Stomach smooth muscle (tissue), 2 donors: ENCODE measurements around the gene THSD7B.

Source experiments
- H3K27ac ChIP-seq: one replicate; pipeline ENCODE4 v1.7.0; 2013; ENCODE audit warnings: mild to moderate bottlenecking, low read length, inconsistent platforms
- H3K27me3 ChIP-seq, 2 donors: one replicate each; pipeline ENCODE4 v1.7.0; 2013; ENCODE audit warnings: low read length in 2 of 2; ENCODE audit not compliant: insufficient read depth in 2 of 2, control insufficient read depth in 1 of 2
- H3K36me3 ChIP-seq, 2 donors: one replicate each; pipeline ENCODE4 v1.7.0; 2013; ENCODE audit warnings: low read length in 2 of 2; ENCODE audit not compliant: control insufficient read depth in 2 of 2, insufficient read depth in 2 of 2
- H3K4me1 ChIP-seq: one replicate; pipeline ENCODE4 v1.7.0; 2013; ENCODE audit warnings: low read length; ENCODE audit not compliant: control insufficient read depth, insufficient read depth
- H3K4me3 ChIP-seq, 2 donors: one replicate each; pipeline ENCODE4 v1.7.0; 2013; ENCODE audit warnings: low read length in 2 of 2
- H3K9ac ChIP-seq, 2 donors: one replicate each; pipeline ENCODE4 v1.7.0; 2013; ENCODE audit warnings: low read length in 2 of 2, mild to moderate bottlenecking in 1 of 2
- H3K9me3 ChIP-seq, 2 donors: one replicate each; pipeline ENCODE4 v1.7.0; 2013; ENCODE audit warnings: low read length in 2 of 2; ENCODE audit not compliant: control insufficient read depth in 2 of 2
- donor health status: healthy.
- donor health status: Pancreatic carcinoma.

The THSD7B gene

DNA sequence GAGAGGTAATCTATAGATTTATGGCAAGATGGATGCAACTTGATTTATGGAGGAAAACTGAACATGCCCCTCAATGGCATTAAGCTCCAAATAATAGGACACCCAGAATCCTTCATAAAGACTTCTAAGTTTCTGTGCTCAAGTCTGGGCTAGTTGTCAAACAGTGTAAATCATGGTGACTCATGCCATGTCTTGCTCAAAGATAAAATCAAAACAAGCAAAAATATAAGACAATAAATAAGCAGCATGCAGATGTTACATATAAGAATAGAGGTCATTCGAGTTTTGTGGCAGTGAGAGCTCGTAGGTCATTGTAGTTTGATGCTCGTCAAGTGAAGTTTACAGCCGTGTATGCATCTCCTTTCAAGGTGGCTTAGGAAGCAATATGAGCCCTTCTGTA, 403.2 kb downstream of the THSD7B start:
- Histone ChIP-seq H3K27ac (no peak overlapping the region), H3K9me3 (peaks cover 0 to 5% of the 10 kb centered on the region in 2 donors), H3K27me3 (no peaks in the 10 kb centered on the region), H3K36me3 (no peaks in the 10 kb centered on the region), H3K4me3 (no peak overlapping the region), H3K4me1 (no peaks in the 10 kb centered on the region), H3K9ac (no peak overlapping the region)

- no peak overlapping the region for H3K4me3 ChIP-seq
- no peaks in the 10 kb centered on the region for H3K4me1 ChIP-seq
- no peak overlapping the region for H3K27ac ChIP-seq
Observed at GRCh38 chr2:137172162-137172561, 406.8 kb downstream of the THSD7B start.

GRCh38 chr2:137173463-137173862, 408.1 kb downstream of the THSD7B start:
- Histone ChIP-seq H3K36me3 (no peaks in the 10 kb centered on the region), H3K4me3 (no peak overlapping the region), H3K4me1 (no peaks in the 10 kb centered on the region), H3K27me3 (no peaks in the 10 kb centered on the region), H3K9me3 (no peaks in the 10 kb centered on the region), H3K27ac (no peak overlapping the region), H3K9ac (no peak overlapping the region)

More at GRCh38 chr2:137172162-137172561, 406.8 kb downstream of the THSD7B start:
- Histone ChIP-seq H3K36me3 (no peaks in the 10 kb centered on the region), H3K27me3 (no peaks in the 10 kb centered on the region), H3K9ac (no peak overlapping the region), H3K9me3 (no peaks in the 10 kb centered on the region)

- Histone ChIP-seq H3K9ac (no peak overlapping the region), H3K27ac (no peak overlapping the region), H3K9me3 (no peaks in the 10 kb centered on the region), H3K4me3 (no peak overlapping the region), H3K36me3 (no peaks in the 10 kb centered on the region), H3K27me3 (no peaks in the 10 kb centered on the region), H3K4me1 (no peaks in the 10 kb centered on the region)
Observed at GRCh38 chr2:137175246-137175645, 409.9 kb downstream of the THSD7B start.

DNA sequence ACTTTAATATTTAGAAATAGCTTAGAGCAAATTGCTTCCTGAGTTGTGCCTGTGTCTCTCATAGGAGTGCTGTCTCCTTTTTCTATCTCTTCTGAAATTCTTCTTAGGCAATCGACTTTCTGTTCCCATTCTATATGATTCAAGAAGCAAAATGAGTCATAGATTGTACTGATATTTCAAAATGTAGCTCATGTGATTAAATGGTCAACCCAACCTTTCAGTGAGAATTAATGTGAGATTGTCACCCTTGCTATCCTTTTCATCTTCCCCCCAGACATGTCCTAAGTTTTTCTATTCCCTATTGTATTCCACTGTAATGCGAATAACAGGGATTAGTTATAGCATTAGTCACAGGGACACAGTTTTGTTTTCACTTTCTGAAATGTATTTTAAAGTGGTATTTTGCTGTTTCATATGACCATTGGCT, 413.6 kb downstream of the THSD7B start:
- no peaks in the 10 kb centered on the region for H3K27me3 ChIP-seq
- no peaks in the 10 kb centered on the region for H3K9me3 ChIP-seq
- no peak overlapping the region for H3K4me3 ChIP-seq
- H3K4me1 ChIP-seq: no peaks in the 10 kb centered on the region
- H3K27ac ChIP-seq: no peak overlapping the region
- no peaks in the 10 kb centered on the region for H3K36me3 ChIP-seq
- no peak overlapping the region for H3K9ac ChIP-seq

- Histone ChIP-seq H3K9ac (no peak overlapping the region), H3K27ac (no peak overlapping the region), H3K9me3 (no peaks in the 10 kb centered on the region), H3K36me3 (no peaks in the 10 kb centered on the region), H3K4me3 (no peak overlapping the region), H3K4me1 (no peaks in the 10 kb centered on the region), H3K27me3 (no peaks in the 10 kb centered on the region)
Observed at GRCh38 chr2:137179542-137179941, 414.2 kb downstream of the THSD7B start.

DNA sequence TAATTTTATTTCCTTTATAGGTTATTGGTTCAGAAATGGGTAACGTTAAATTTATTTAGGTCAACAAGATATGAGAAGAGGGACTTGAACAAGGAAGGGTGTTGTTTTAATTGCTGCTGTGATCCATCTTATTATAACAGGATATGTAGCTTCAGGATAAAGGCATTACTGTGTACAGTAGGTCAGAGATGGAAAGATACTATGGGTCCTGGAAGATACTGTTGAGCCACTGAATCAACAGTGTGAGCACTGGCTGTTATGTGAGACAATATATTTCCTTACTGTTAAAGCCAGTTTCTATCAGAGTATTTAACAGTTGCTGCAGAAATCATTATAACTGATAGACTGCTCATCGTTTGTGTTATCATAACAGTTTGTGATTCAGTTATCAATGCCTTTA, 414.7 kb downstream of the THSD7B start:
- Histone ChIP-seq H3K27me3 (no peaks in the 10 kb centered on the region), H3K4me1 (no peaks in the 10 kb centered on the region), H3K9me3 (no peaks in the 10 kb centered on the region), H3K4me3 (no peak overlapping the region), H3K36me3 (no peaks in the 10 kb centered on the region), H3K9ac (no peak overlapping the region), H3K27ac (no peak overlapping the region)

- H3K27ac ChIP-seq: no peak overlapping the region
- H3K9me3 ChIP-seq: peaks cover 0 to 4% of the 10 kb centered on the region in 2 donors
- H3K4me3 ChIP-seq: no peak overlapping the region
- H3K36me3 ChIP-seq: no peaks in the 10 kb centered on the region
- no peaks in the 10 kb centered on the region for H3K27me3 ChIP-seq
- H3K4me1 ChIP-seq: no peaks in the 10 kb centered on the region
- no peak overlapping the region for H3K9ac ChIP-seq
Observed at GRCh38 chr2:137181370-137181769, 416.0 kb downstream of the THSD7B start.

GRCh38 chr2:137182071-137182470, 416.7 kb downstream of the THSD7B start:
- H3K27me3 ChIP-seq: no peaks in the 10 kb centered on the region
- H3K4me1 ChIP-seq: no peaks in the 10 kb centered on the region
- H3K9ac ChIP-seq: no peak overlapping the region
- no peak overlapping the region for H3K27ac ChIP-seq
- no peaks in the 10 kb centered on the region for H3K36me3 ChIP-seq
- no peak overlapping the region for H3K4me3 ChIP-seq
- H3K9me3 ChIP-seq: peaks cover 0 to 4% of the 10 kb centered on the region in 2 donors

GRCh38 chr2:137183206-137183898, 418.0 kb downstream of the THSD7B start:
- H3K4me3 ChIP-seq: no peak overlapping the region
- H3K36me3 ChIP-seq: no peaks in the 10 kb centered on the region
- no peaks in the 10 kb centered on the region for H3K27me3 ChIP-seq
- peaks cover 0 to 4% of the 10 kb centered on the region in 2 donors for H3K9me3 ChIP-seq
- H3K4me1 ChIP-seq: no peaks in the 10 kb centered on the region
- H3K27ac ChIP-seq: no peak overlapping the region
- no peak overlapping the region for H3K9ac ChIP-seq

- no peak overlapping the region for H3K9ac ChIP-seq
- H3K36me3 ChIP-seq: no peaks in the 10 kb centered on the region
- no peaks in the 10 kb centered on the region for H3K4me1 ChIP-seq
- H3K4me3 ChIP-seq: no peak overlapping the region
- no peaks in the 10 kb centered on the region for H3K27me3 ChIP-seq
- no peak overlapping the region for H3K27ac ChIP-seq
- peaks cover 0 to 4% of the 10 kb centered on the region in 2 donors for H3K9me3 ChIP-seq
Observed at GRCh38 chr2:137185378-137186078, 420.2 kb downstream of the THSD7B start.
